Prostate gland (tissue), 2 donors: ENCODE results near the gene PPP1R37. TPM values are rescaled to one million over a fixed set of nuclear protein-coding genes. Genes with fewer than 3 reads are reported as not detected.

Source experiments
- DNase-seq: peaks from one replicate; pipeline ENCODE4 v3.0.0-alpha.2; 2019; ENCODE audit warnings: low spot score
- H3K27ac ChIP-seq, 2 donors: fragments of 200-600 bp; sonication (generic); 2 replicates each; pipeline ENCODE4 v1.5.1; 2017 to 2019
- H3K27me3 ChIP-seq: fragments of 200-600 bp; sonication (generic); replicated peaks from 2 replicates; pipeline ENCODE4 v1.5.1; 2019; ENCODE audit not compliant: insufficient read depth
- H3K36me3 ChIP-seq, 2 donors: fragments of 200-600 bp; sonication (generic); 1 replicate in 1 of 2; 2 replicates in 1 of 2; pipeline versions ENCODE4 v1.5.1 to v1.8.1; 2017 to 2019
- H3K4me1 ChIP-seq: fragments of 200-600 bp; sonication (generic); replicated peaks from 2 replicates; pipeline ENCODE4 v1.5.1; 2019
- H3K4me3 ChIP-seq, 2 donors: fragments of 200-600 bp; sonication (generic); 2 replicates each; pipeline ENCODE4 v1.5.1; 2017 to 2019
- H3K9me3 ChIP-seq: fragments of 200-600 bp; sonication (generic); 2 replicates; pipeline ENCODE4 v1.5.1; 2017
- CTCF ChIP-seq, 4 experiments: fragments of 200-600 bp in 2 of 4; fragments of 450-650 bp in 2 of 4; sonication (generic) in 2 of 4; IDR thresholded peaks; 1 replicate in 3 of 4; 2 replicates in 1 of 4; pipeline ENCODE4 v1.5.1; 2016 to 2019; ENCODE audit warnings: antibody characterized with exemption in 4 of 4, mild to moderate bottlenecking in 2 of 4, moderate library complexity in 2 of 4
- POLR2A ChIP-seq: fragments of 450-650 bp; IDR thresholded peaks from one replicate; pipeline ENCODE4 v1.6.1; 2016; ENCODE audit warnings: antibody characterized with exemption, mild to moderate bottlenecking
- POLR2AphosphoS5 ChIP-seq: sonication (generic); formaldehyde crosslinking; IDR thresholded peaks from one replicate; pipeline ENCODE4 v1.6.1; 2017; ENCODE audit warnings: antibody characterized with exemption
- WGBS: methylation state at CpG from one replicate; pipeline ENCODE4 v1.1.5; 2018; 5-methylcytosine and 5-hydroxymethylcytosine counted together
- intact Hi-C: fragments of 100-400 bp; cut with DNase I; formaldehyde crosslinking; loops from one replicate; pipeline ENCODE4 v1.14.2; 2022
- total RNA-seq, 2 donors: library from RNA; depleted of rRNA; stranded (reverse); fragments of >200 nt; gene quantifications; one replicate each; pipeline ENCODE4 v1.1.0, GENCODE V29; 2016

Gene PPP1R37
- total RNA-seq, 2 donors from 2014 or later = 50.1 to 90.3 TPM

- Histone ChIP-seq H3K36me3 (peaks cover 0 to 4% of the 10 kb centered on the region in 2 donors), H3K27ac (no peak overlapping the region), H3K27me3 (peaks cover 2% of the 10 kb centered on the region), H3K9me3 (no peaks in the 10 kb centered on the region), H3K4me3 (no peak overlapping the region), H3K4me1 (peaks cover 19% of the 10 kb centered on the region)
- intact Hi-C loops = no loop called here
- TF ChIP-seq POLR2A (no peak), CTCF (IDR thresholded peaks at IDR 0.05) (no peak), POLR2AphosphoS5 (no peak)
- no peak for DNase-seq
- WGBS = 85% methylated on average over 9 of the region's 9 CpGs
These were observed 56.1 kb downstream of the PPP1R37 start for GRCh38 chr19:45149129-45149528.

GRCh38 chr19:45150180-45150579 lies 57.2 kb downstream of the PPP1R37 start:
- Histone ChIP-seq H3K27ac (no peak overlapping the region), H3K9me3 (no peaks in the 10 kb centered on the region), H3K36me3 (no peaks in the 10 kb centered on the region), H3K4me1 (peaks cover 19% of the 10 kb centered on the region), H3K4me3 (no peak overlapping the region), H3K27me3 (peaks cover 2% of the 10 kb centered on the region)
- TF ChIP-seq CTCF (IDR thresholded peaks at IDR 0.05) = no peak
- TF ChIP-seq POLR2AphosphoS5 = no peak
- TF ChIP-seq POLR2A = no peak
- WGBS = 90% methylated on average over 4 of the region's 4 CpGs
- intact Hi-C loops = no loop called here
- DNase-seq = no peak

- peaks cover 2% of the 10 kb centered on the region for H3K27me3 ChIP-seq
- no peaks in the 10 kb centered on the region for H3K9me3 ChIP-seq
- no peaks in the 10 kb centered on the region for H3K36me3 ChIP-seq
- WGBS = 57% methylated on average over 3 of the region's 4 CpGs
- no peak for TF ChIP-seq POLR2A
- TF ChIP-seq CTCF (IDR thresholded peaks at IDR 0.05) = no peak
- no peak for TF ChIP-seq POLR2AphosphoS5
- intact Hi-C loops = no loop called here
- no peak overlapping the region for H3K27ac ChIP-seq
- no peak overlapping the region for H3K4me3 ChIP-seq
- peaks cover 19% of the 10 kb centered on the region for H3K4me1 ChIP-seq
- no peak for DNase-seq
These were observed 57.8 kb downstream of the PPP1R37 start for GRCh38 chr19:45150751-45151281.

GRCh38 chr19:45151320-45151719 lies 58.3 kb downstream of the PPP1R37 start:
- intact Hi-C loops = no loop called here
- Histone ChIP-seq H3K4me1 (peaks cover 19% of the 10 kb centered on the region), H3K27ac (no peak overlapping the region), H3K4me3 (no peak overlapping the region), H3K27me3 (peaks cover 2% of the 10 kb centered on the region), H3K9me3 (no peaks in the 10 kb centered on the region), H3K36me3 (no peaks in the 10 kb centered on the region)
- DNase-seq = no peak
- WGBS = 79% methylated on average over 7 of the region's 7 CpGs
- no peak for TF ChIP-seq POLR2AphosphoS5
- no peak for TF ChIP-seq POLR2A

- peaks cover 2% of the 10 kb centered on the region for H3K27me3 ChIP-seq
- intact Hi-C loops = no loop called here
These were observed 59.0 kb downstream of the PPP1R37 start for GRCh38 chr19:45151821-45152503.

More at GRCh38 chr19:45151821-45152503, 59.0 kb downstream of the PPP1R37 start:
- Histone ChIP-seq H3K4me1 (peaks cover 19% of the 10 kb centered on the region), H3K27ac (no peak overlapping the region), H3K9me3 (no peaks in the 10 kb centered on the region), H3K36me3 (no peaks in the 10 kb centered on the region), H3K4me3 (no peak overlapping the region)
- no peak for TF ChIP-seq POLR2AphosphoS5
- TF ChIP-seq POLR2A = no peak
- no peak for TF ChIP-seq CTCF (IDR thresholded peaks at IDR 0.05)
- 25% methylated on average over 22 of the region's 64 CpGs for WGBS
- DNase-seq = no peak
